ENCODE data around the gene MAP2K2.

The MAP2K2 gene

GRCh38 chr19:4077007-4077374, 46.9 kb downstream of the MAP2K2 start:
- DNase-seq (ENCODE audit: low read depth): no peak
- no peak for TF ChIP-seq CTCF (IDR thresholded peaks at IDR 0.05; ENCODE audit: low read depth, low read length, missing control alignments)
- H3K4me3 ChIP-seq (ENCODE audit: low read depth, low read length): no peak overlapping the region

DNA sequence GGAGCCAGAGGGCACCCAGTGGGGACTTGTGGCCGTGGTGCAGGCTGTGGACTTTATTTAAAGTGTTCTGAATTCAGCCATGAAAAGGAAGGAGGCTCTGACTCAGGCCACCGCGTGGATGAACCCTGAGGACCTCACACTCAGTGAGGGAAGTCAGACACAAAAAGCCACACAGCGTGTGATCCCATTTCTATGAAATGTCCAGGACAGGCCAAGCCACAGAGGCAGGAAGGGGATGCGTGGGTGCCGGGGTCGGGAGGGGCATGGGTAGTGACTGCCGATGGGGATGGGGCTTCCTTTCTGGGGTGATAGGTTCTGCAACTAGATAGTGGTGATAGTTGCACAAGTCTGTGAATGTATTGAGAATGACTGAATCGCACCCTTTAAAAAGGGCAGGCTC, 48.5 kb downstream of the MAP2K2 start:
- no peak for TF ChIP-seq CTCF (IDR thresholded peaks at IDR 0.05; ENCODE audit: low read depth, low read length, missing control alignments)
- H3K4me3 ChIP-seq (ENCODE audit: low read depth, low read length): no peak overlapping the region
- DNase-seq (ENCODE audit: low read depth): no peak

- TF ChIP-seq CTCF (IDR thresholded peaks at IDR 0.05; ENCODE audit: low read depth, low read length, missing control alignments): no peak
- DNase-seq (ENCODE audit: low read depth): no peak
These were observed 52.3 kb downstream of the MAP2K2 start for GRCh38 chr19:4071610-4072009.

GRCh38 chr19:4069331-4069959, 54.5 kb downstream of the MAP2K2 start:
- DNase-seq (ENCODE audit: low read depth): no peak
- no peak overlapping the region for H3K4me3 ChIP-seq (ENCODE audit: low read depth, low read length)
- TF ChIP-seq CTCF (IDR thresholded peaks at IDR 0.05; ENCODE audit: low read depth, low read length, missing control alignments): no peak

More at GRCh38 chr19:4071610-4072009, 52.3 kb downstream of the MAP2K2 start:
- H3K4me3 ChIP-seq (ENCODE audit: low read depth, low read length): no peak overlapping the region

GRCh38 chr19:4068047-4068966, 55.6 kb downstream of the MAP2K2 start:
- H3K4me3 ChIP-seq (ENCODE audit: low read depth, low read length): no peak overlapping the region; the same call in 1 of the 2 replicates
- no peak for TF ChIP-seq CTCF (IDR thresholded peaks at IDR 0.05; ENCODE audit: low read depth, low read length, missing control alignments)
- no peak for DNase-seq (ENCODE audit: low read depth)

GRCh38 chr19:4067396-4068046, 56.4 kb downstream of the MAP2K2 start:
- TF ChIP-seq CTCF (IDR thresholded peaks at IDR 0.05; ENCODE audit: low read depth, low read length, missing control alignments): no peak
- DNase-seq (ENCODE audit: low read depth): no peak
- H3K4me3 ChIP-seq (ENCODE audit: low read depth, low read length): peak overlapping the region; percentile 83
